Non-pigmented ciliary epithelial cell (primary cell): ENCODE data around the gene CADM3.

ENCODE experiments used
- DNase-seq: peaks from one replicate; pipeline ENCODE4 v3.0.0-alpha.2; 2010; ENCODE audit warnings: low read depth

The CADM3 gene

GRCh38 chr1:159173320-159173719 lies 1.9 kb downstream of the CADM3 start:
- no peak for DNase-seq

DNA sequence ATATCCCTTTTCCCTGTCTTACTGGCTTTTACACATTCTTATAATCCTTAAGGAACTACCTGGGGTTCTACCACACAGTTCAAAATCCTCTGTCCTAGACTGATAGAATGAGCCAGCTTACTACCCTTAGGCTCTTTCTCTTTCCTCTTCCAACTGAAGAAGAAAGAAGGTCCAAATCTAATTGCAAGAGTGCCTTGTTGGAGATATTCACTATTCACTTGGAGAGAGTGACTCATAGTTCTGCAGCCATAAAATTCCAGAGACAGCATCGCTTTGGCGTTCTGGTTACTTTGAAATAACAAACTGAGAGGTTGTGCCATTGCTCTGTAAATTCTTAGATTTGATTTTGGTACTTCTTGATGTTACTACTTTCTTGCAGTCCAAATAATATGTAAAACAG lies 4.2 kb downstream of the CADM3 start:
- DNase-seq: no peak

DNA sequence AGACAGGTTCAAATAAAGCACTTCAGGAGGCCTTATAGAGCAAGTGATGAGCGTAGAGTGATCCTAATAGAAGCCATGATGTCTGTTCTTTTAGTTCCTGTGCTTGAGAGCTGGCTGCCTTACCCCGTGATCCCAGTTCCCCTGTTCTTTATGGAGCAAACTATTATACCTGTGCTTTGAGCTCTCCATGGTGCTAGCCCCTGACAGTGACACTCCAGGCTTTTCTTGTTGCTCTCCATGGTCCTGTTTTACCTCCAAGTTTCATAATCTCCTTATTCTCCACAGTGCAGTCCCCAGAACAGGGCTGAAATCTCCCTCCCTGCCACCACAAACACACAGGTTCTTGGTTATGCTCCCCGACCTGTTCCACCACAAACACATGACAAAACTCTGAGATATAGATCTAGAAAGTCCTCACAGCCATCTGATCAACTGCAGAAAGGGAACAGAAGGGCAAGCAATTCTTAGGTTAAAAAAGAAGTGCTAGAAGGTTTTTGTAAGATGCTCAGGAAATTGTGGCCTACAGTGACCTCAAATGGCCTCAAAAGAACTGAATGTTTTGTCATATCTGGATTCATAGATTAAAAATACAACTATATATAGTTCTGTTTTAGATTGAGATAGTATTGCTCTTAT lies 6.0 kb downstream of the CADM3 start:
- DNase-seq: no peak

GRCh38 chr1:159179906-159180305 lies 8.5 kb downstream of the CADM3 start:
- no peak for DNase-seq

DNA sequence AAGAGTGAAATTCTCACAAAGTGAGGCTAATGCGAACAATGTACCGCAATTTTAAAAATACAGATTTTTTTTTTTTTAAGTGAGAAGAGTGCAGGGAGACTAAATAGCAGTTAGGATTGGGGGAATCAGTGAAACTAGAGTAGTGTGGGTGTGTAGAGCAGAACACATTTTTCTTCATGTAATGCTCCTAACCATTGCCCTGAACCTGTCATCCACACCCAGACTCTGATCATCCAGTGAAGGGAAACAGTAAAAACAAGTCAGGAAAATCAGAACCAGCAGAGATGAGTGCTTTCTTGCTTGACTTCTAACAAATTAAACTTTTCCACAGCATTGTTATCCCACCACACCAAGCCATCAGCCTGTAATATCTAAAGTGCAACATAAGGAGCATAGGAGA lies 9.1 kb downstream of the CADM3 start:
- no peak for DNase-seq

DNA sequence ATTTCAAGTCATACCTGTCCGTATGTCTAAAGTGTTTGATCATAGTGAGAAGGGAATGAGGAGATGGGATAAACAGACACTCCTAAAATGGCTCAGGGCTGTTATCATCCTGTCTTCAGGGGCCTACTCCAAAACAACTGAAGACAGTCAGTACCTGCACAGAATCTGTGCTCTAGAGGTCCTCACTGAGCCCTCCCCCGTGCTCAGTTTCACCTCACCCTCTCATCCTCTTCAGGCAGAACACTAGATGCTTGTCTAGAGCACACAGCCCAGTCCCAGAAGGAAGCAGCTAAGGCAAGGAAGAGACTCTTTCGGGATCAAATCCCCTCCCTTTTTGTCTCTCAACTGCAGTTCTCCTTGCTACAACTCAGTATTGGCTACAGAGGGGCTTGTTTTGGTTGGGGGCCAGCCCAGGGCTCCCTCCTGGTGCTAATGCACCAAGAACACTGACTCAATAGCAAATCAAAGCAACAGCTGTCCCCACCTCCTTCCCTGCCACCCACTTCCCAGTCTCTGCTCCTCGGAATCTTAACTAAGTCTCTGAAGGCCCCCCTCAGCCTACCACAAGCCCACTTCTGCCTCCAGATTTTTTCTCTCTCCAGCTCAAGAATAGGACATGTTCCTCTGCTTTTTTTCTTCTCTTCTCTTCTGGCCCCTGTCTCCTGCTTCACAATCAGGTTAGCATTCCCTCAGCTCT lies 10.1 kb downstream of the CADM3 start:
- no peak for DNase-seq

DNA sequence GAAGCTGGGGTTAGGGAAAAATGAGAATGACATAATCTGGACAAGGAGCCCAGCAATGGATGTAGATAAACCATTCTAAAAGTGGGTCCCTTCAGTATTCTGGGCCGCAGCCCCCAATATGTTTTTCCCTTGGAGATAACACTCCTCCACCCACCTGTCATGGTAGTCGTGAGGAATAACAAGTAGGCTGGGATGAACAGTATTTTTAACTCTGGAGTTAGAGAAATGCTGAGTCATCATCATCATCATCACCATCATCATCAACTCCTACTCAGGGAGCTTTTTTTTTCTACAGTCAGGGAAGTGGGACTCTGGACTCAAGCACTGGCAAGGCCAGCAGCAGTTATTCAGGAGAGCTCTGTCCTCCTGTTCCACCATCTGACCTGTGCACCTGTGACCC lies 12.8 kb downstream of the CADM3 start:
- DNase-seq: no peak

- DNase-seq: no peak
Observed at GRCh38 chr1:159185121-159185520, 13.7 kb downstream of the CADM3 start.

- no peak for DNase-seq
Observed at GRCh38 chr1:159187033-159187432, 15.6 kb downstream of the CADM3 start.

DNA sequence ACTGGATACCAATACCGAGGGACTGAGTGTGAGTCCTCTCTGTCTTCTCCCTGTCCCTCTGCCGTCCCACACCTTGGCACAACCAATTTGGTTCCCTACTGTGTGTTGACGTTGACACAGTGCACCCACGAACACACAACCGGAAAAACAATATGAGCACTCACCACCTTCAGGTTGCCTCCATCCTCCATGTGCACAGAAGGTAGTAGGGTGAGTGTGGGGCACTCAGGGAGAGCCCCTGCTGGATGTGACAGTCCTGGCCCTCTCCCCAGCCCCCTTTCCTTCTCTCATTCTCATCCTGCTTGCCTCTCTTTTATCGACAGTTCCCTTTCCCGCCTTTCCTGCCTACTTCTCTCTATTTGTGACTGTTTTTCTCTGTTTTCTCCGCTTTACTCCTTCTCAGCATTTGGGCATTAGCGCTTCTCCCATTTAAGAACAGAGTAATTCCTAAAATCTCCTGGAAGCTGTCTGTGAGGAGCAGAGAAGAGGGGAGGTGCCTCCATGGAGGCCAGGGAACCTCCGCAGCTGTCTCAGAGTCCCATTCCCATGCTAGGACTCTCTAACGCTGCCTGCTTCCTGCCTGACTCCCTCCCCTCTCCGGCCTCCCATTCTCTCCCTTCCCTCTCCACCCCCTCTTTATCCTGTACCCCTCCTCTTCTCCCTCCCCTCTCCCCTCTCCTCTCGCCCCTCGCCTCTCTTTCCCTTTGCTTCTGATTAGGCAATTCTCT lies 16.4 kb downstream of the CADM3 start:
- no peak for DNase-seq

DNA sequence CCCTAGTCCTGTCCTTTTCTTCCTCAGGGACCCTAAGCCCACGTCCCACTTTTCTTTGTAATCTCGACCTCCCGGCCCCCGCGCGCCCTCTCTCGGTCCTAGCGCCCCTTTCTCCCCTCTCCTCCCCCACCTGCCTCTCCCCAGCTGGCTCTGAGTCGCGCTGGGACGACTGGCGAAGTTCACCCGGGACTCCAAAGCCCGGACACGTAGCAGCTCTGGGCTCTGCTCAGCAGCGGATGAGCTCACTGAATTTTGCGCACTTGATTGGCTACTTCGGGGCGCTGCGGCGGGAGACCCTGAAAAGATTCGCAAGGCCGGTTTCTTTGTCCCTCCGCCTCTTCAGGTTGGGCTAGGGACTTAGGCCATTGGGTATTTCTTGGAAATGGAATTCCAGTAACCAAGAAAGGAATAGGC lies 17.0 kb downstream of the CADM3 start:
- DNase-seq: peak; percentile 11

- no peak for DNase-seq
Observed at GRCh38 chr1:159190441-159190840, 19.0 kb downstream of the CADM3 start.

- DNase-seq: no peak
Observed at GRCh38 chr1:159196543-159196942, 25.1 kb downstream of the CADM3 start.

DNA sequence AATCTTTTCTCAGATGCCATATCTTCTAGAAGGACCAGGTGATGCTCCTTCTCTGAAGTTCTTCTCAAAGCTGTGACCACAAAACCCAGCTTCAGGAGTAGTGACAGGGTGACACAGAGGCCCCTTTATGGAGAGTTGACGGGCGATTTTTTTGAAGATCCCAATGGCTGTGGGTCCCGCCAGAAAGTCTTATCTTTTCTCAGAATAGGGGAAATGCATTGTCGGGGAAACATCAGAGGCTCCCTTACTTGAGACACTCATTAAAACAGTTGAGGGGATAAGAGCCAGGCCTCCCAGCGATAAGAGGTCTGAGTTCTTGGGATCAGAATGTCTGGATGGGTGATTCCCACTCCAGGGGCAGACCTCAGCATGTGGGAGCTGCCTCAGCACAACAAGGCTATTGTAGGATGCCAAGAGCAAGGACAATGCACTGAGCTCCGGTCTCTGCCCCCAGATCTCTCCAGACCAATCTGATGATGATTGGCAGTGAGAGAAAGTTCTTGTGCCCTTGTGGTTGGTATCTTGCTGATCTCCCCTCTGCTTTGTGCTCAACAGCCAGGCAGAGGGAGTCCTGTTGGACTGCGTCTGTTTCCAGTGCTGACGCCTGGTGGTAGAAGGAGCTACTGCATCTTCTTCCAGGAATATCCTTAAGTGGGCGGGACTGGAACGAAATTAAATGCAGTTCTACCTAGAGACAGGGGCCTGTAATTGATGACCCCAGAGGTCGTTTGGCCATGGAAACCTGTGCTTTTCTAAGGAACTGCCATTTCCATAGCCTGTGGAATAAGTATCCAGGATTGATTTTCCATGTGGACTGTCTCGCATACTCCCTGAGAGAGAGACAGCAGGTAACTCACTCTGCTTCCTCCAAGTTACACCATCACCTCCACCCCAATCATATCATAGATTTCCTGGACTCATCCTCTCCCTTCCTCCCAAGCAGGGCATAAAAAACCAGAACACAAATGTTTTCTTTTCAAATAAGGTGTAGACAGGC lies 26.4 kb downstream of the CADM3 start:
- DNase-seq: peak; percentile 42

DNA sequence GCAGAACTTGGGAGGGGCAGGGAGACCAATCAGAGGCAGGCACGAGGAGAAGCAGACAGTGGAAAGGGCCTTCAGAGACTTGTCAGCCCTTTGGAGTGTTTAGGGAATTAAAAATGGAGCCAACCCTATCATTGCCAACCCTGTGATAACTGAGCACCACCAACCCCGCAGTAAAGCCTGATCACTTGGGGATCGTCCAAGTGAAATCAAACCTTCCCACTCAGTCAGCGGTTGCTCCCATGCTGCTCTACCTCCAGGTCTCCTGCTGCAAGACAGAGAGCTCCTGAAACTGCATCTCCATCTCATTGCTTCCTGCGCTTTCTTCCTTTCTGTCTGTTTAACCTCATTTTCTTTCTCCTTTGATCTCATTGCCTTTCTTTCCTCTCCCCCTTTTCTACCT lies 28.5 kb downstream of the CADM3 start:
- no peak for DNase-seq

DNA sequence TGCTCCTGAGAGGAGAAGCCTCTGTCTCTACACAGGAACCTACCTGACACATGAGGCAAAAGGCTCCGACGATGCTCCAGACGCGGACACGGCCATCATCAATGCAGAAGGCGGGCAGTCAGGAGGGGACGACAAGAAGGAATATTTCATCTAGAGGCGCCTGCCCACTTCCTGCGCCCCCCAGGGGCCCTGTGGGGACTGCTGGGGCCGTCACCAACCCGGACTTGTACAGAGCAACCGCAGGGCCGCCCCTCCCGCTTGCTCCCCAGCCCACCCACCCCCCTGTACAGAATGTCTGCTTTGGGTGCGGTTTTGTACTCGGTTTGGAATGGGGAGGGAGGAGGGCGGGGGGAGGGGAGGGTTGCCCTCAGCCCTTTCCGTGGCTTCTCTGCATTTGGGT lies 29.4 kb downstream of the CADM3 start:
- DNase-seq: no peak

DNA sequence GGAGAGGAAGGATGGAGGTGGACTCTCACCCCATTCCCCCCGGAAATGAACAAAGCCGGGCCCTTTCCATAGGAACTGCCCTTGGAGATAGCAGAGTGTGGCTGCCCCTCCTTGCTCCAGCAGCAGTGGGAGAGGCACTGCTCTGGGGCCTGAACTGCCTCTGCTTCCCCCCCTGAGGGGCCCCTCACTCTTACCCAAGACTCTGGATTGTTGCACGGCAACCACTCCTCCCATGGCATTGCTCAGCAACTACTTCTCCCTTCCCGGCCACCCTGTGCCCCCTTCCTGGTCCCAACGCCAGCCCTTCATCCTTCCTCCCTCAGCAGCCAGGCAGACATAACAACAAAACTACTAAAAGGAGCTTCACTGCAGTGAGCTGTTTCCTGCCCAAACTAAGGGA lies 30.2 kb downstream of the CADM3 start:
- no peak for DNase-seq

- DNase-seq: no peak
Observed at GRCh38 chr1:159203610-159204009, 32.2 kb downstream of the CADM3 start.

- DNase-seq: no peak
Observed at GRCh38 chr1:159204161-159205141, 33.0 kb downstream of the CADM3 start, which contains the start of gene ACKR1. Gene ACKR1 (plus strand): TSS chr1:159204875. CDS start chr1:159204960, 85 bp downstream.

DNA sequence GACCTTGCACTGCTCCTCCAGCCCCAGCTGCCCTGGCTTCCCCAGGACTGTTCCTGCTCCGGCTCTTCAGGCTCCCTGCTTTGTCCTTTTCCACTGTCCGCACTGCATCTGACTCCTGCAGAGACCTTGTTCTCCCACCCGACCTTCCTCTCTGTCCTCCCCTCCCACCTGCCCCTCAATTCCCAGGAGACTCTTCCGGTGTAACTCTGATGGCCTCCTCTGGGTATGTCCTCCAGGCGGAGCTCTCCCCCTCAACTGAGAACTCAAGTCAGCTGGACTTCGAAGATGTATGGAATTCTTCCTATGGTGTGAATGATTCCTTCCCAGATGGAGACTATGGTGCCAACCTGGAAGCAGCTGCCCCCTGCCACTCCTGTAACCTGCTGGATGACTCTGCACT lies 33.8 kb downstream of the CADM3 start:
- DNase-seq: no peak

- no peak for DNase-seq
Observed at GRCh38 chr1:159206110-159206509, 34.7 kb downstream of the CADM3 start.
